ENCODE data around the gene PITPNC1. TPM values are rescaled to one million over a fixed set of nuclear protein-coding genes. Genes with fewer than 3 reads are reported as not detected.

The PITPNC1 gene
- total and polyA plus RNA-seq, 2 of the 13 experiments (the other 11 are each of a cell fraction or from before 2014, with no cell fraction given) = 4.1 to 5.7 TPM

GRCh38 chr17:67566656-67567055 is 189.6 kb downstream of the PITPNC1 start:
- H3K36me3 ChIP-seq (replicated peaks in 1 of 2; ENCODE audit: control insufficient read depth in 1 of 2, insufficient read depth in 2 of 2, low read length in 2 of 2) = no peaks in the 10 kb centered on the region
- no peaks in the 10 kb centered on the region for H4K20me1 ChIP-seq (ENCODE audit: insufficient read depth, low read length)
- H3K4me3 ChIP-seq (replicated peaks in 1 of 3; ENCODE audit: insufficient read depth in 1 of 3, low read depth in 2 of 3, low read length in 3 of 3) = no peak overlapping the region
- no peaks in the 10 kb centered on the region for H3K27me3 ChIP-seq (ENCODE audit: control insufficient read depth in 1 of 2, insufficient read depth in 2 of 2, low read length in 2 of 2)
- POLR2A ChIA-PET = no interaction called here
- WGBS (ENCODE audit: low lambda C conversion rate) = 77% methylated on average over 3 of the region's 3 CpGs
- ATAC-seq = no peak
- FAIRE-seq = no peak
- H3K9ac ChIP-seq (ENCODE audit: insufficient read depth, low read depth, low read length) = no peak overlapping the region
- no peaks in the 10 kb centered on the region for H3K4me1 ChIP-seq (ENCODE audit: insufficient read depth, low read length)
- TF ChIP-seq ZNF629 (CRISPR knock-in tag; conservative IDR thresholded peaks at IDR 0.05) (peak; percentile 40; the same call in 1 of the 2 replicates), USF2 (IDR thresholded peaks at IDR 0.05; ENCODE audit: low read depth, low read length) (no peak), USF2 (CRISPR knock-in tag; IDR thresholded peaks at IDR 0.05; ENCODE audit: borderline replicate concordance) (no peak)
- no TSS peak for BruUV-seq (replicated peaks)
- H2AFZ ChIP-seq (ENCODE audit: low read length) = no peak overlapping the region
- no peak overlapping the region for H3K27ac ChIP-seq (ENCODE audit: extremely low read length, insufficient read depth, low read length)
- CTCF ChIA-PET (ENCODE audit: low intra/inter-chr PET ratio, low total read pairs) = no interaction called here
- H3K79me2 ChIP-seq (ENCODE audit: insufficient read depth, low read length) = no peaks in the 10 kb centered on the region
- intact Hi-C loops (cut with micrococcal nuclease; ENCODE audit: unreplicated experiment) = no loop called here
- no peak for DNase-seq (ENCODE audit: low spot score)
- no peak overlapping the region for H3K4me2 ChIP-seq (ENCODE audit: low read depth, low read length)
- H3K9me3 ChIP-seq (ENCODE audit: low read length) = no peaks in the 10 kb centered on the region
- in situ Hi-C loops (cut with HindIII; ENCODE audit: extremely low pct_ligation_motif_present, low pct_unique_long_range_greater_than_20kb) = no loop called here

GRCh38 chr17:67569015-67569451 is 192.0 kb downstream of the PITPNC1 start:
- ChIA-PET POLR2A (no interaction called here), CTCF (ENCODE audit: low intra/inter-chr PET ratio, low total read pairs) (no interaction called here)
- no peak for TF ChIP-seq ZSCAN12 (CRISPR knock-in tag; IDR thresholded peaks at IDR 0.05)
- no peak for TF ChIP-seq SOX6 (IDR thresholded peaks at IDR 0.05)
- TF ChIP-seq SOX6 (CRISPR knock-in tag; IDR thresholded peaks at IDR 0.05) = no peak
- TF ChIP-seq RFX3 (CRISPR knock-in tag; IDR thresholded peaks at IDR 0.05) = peak; percentile 66
- TF ChIP-seq RFX1 (IDR thresholded peaks at IDR 0.05) = peak; percentile 57
- TF ChIP-seq ZNF225 (CRISPR knock-in tag; IDR thresholded peaks at IDR 0.05) = no peak
- peak; percentile 94 for TF ChIP-seq MEF2D (CRISPR knock-in tag; IDR thresholded peaks at IDR 0.05)
- TF ChIP-seq TRIM24 (CRISPR knock-in tag; IDR thresholded peaks at IDR 0.05) = no peak
- Histone ChIP-seq H3K27me3 (ENCODE audit: control insufficient read depth in 1 of 2, insufficient read depth in 2 of 2, low read length in 2 of 2) (no peaks in the 10 kb centered on the region), H3K36me3 (replicated peaks in 1 of 2; ENCODE audit: control insufficient read depth in 1 of 2, insufficient read depth in 2 of 2, low read length in 2 of 2) (no peaks in the 10 kb centered on the region), H3K4me1 (ENCODE audit: insufficient read depth, low read length) (no peaks in the 10 kb centered on the region), H4K20me1 (ENCODE audit: insufficient read depth, low read length) (no peaks in the 10 kb centered on the region), H3K4me3 (replicated peaks in 1 of 3; ENCODE audit: insufficient read depth in 1 of 3, low read depth in 2 of 3, low read length in 3 of 3) (no peak overlapping the region), H3K9me3 (ENCODE audit: low read length) (no peaks in the 10 kb centered on the region), H3K9ac (ENCODE audit: insufficient read depth, low read depth, low read length) (no peak overlapping the region), H3K27ac (ENCODE audit: extremely low read length, insufficient read depth, low read length) (no peak overlapping the region), H3K4me2 (ENCODE audit: low read depth, low read length) (no peak overlapping the region), H2AFZ (ENCODE audit: low read length) (no peak overlapping the region), H3K79me2 (ENCODE audit: insufficient read depth, low read length) (no peaks in the 10 kb centered on the region)
- peak; percentile 22; the same call in 1 of the 3 replicates for ATAC-seq
- intact Hi-C loops (cut with micrococcal nuclease; ENCODE audit: unreplicated experiment) = no loop called here
- WGBS (ENCODE audit: low lambda C conversion rate) = 34% methylated on average over 5 of the region's 5 CpGs
- in situ Hi-C loops (cut with HindIII; ENCODE audit: extremely low pct_ligation_motif_present, low pct_unique_long_range_greater_than_20kb) = no loop called here
- BruUV-seq (replicated peaks) = no TSS peak
- DNase-seq (ENCODE audit: low spot score) = no peak
- no peak for FAIRE-seq
